Body of pancreas (tissue), 4 donors: ENCODE measurements around the gene UBE2E2.

Experiments used
- POLR2A ChIP-seq, 3 donors: fragments of 450-650 bp; IDR thresholded peaks; one replicate each; pipeline ENCODE4 v1.6.1; 2016; ENCODE audit warnings: antibody characterized with exemption in 3 of 3, mild to moderate bottlenecking in 2 of 3
- TF ChIP-seq, protein P1 (sequence below), 7 experiments: fragments of 450-650 bp in 4 of 7; fragments of 200-600 bp in 3 of 7; sonication (generic) in 3 of 7; IDR thresholded peaks; one replicate each; pipeline ENCODE4 v1.5.1; 2016 to 2019; ENCODE audit warnings: antibody characterized with exemption in 7 of 7

DNA sequence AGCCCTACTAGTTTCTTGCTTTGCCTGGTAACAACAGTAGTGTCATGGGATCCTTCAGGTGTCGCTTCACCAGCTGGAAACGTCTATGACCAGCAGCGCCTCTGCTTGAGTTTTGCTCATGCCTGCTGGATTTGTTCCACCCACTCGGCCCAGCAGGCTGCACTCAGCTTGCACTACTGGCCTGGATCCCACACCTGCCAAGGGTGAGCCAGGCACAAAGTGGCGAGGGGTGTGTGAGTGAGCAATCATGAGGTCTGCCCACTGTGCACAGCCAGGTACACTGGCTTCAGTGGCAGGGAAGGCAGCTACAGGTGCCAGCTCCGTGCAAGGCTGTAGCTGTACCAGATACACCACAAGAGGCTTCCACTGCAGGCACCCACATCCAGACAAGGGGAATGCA, 282.8 kb downstream of the UBE2E2 start:
- TF ChIP-seq, protein P1, sequence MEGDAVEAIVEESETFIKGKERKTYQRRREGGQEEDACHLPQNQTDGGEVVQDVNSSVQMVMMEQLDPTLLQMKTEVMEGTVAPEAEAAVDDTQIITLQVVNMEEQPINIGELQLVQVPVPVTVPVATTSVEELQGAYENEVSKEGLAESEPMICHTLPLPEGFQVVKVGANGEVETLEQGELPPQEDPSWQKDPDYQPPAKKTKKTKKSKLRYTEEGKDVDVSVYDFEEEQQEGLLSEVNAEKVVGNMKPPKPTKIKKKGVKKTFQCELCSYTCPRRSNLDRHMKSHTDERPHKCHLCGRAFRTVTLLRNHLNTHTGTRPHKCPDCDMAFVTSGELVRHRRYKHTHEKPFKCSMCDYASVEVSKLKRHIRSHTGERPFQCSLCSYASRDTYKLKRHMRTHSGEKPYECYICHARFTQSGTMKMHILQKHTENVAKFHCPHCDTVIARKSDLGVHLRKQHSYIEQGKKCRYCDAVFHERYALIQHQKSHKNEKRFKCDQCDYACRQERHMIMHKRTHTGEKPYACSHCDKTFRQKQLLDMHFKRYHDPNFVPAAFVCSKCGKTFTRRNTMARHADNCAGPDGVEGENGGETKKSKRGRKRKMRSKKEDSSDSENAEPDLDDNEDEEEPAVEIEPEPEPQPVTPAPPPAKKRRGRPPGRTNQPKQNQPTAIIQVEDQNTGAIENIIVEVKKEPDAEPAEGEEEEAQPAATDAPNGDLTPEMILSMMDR (IDR thresholded peaks at IDR 0.05), result no peak
- TF ChIP-seq POLR2A (IDR thresholded peaks at IDR 0.05), result no peak
